Osteoblast (primary cell): ENCODE results near the gene ACTL9. TPM values are rescaled to one million over a fixed set of nuclear protein-coding genes. Genes with fewer than 3 reads are reported as not detected.

Source experiments
- DNase-seq: peaks from one replicate; pipeline ENCODE4 v3.0.0; 2011; ENCODE audit warnings: low spot score, mixed read lengths; ENCODE audit not compliant: insufficient read length; ENCODE audit errors: missing footprints
- H2AFZ ChIP-seq: 2 replicates; pipeline ENCODE4 v1.6.0; 2011; ENCODE audit warnings: mild to moderate bottlenecking, low read length
- H3K27ac ChIP-seq: 2 replicates; pipeline ENCODE4 v1.5.1; 2011; ENCODE audit warnings: mild to moderate bottlenecking, low read depth, low read length, moderate library complexity
- H3K27me3 ChIP-seq: 2 replicates; pipeline ENCODE4 v1.6.0; 2012; ENCODE audit warnings: mild to moderate bottlenecking, control low read depth, inconsistent platforms, low read length, moderate library complexity; ENCODE audit not compliant: insufficient read depth
- H3K36me3 ChIP-seq: 2 replicates; pipeline ENCODE4 v1.5.1; 2011; ENCODE audit warnings: mild to moderate bottlenecking, low read length, control low read depth, moderate library complexity; ENCODE audit not compliant: insufficient read depth
- H3K4me1 ChIP-seq: 2 replicates; pipeline ENCODE4 v1.5.1; 2011; ENCODE audit warnings: mild to moderate bottlenecking, low read length, control low read depth, moderate library complexity; ENCODE audit not compliant: insufficient read depth
- H3K4me2 ChIP-seq: 2 replicates; pipeline ENCODE4 v1.6.0; 2011; ENCODE audit warnings: mild to moderate bottlenecking, low read length; ENCODE audit not compliant: insufficient read depth
- H3K4me3 ChIP-seq: fragments of 200-600 bp; sonication (generic); 3 replicates; pipeline ENCODE4 v1.5.1; 2012; ENCODE audit warnings: mild to moderate bottlenecking, low read length, inconsistent platforms; ENCODE audit not compliant: insufficient read depth
- H3K79me2 ChIP-seq: 2 replicates; pipeline ENCODE4 v1.6.0; 2012; ENCODE audit warnings: mild to moderate bottlenecking, low read length, control low read depth, inconsistent platforms; ENCODE audit not compliant: insufficient read depth
- H3K9me3 ChIP-seq: 2 replicates; pipeline ENCODE4 v1.5.1; 2011; ENCODE audit warnings: low read depth, low read length, control low read depth
- H4K20me1 ChIP-seq: 2 replicates; pipeline ENCODE4 v1.6.0; 2012; ENCODE audit warnings: mild to moderate bottlenecking, low read length, control low read depth; ENCODE audit not compliant: insufficient read depth
- total RNA-seq: library from RNA; depleted of rRNA; stranded (reverse); fragments of >200 nt; gene quantifications from 2 replicates; pipeline ENCODE4 v1.2.3, GENCODE V29; 2012
- TF ChIP-seq, protein P1 (sequence below): IDR thresholded peaks from 2 replicates; pipeline ENCODE4 v1.5.1; 2011; ENCODE audit warnings: mild to moderate bottlenecking, low read depth, low read length, moderate library complexity; ENCODE audit errors: extremely low read depth

ACTL9 gene
- total RNA-seq, 1 donor: not detected

- H3K4me2 ChIP-seq: no peak overlapping the region
- no peaks in the 10 kb centered on the region for H3K9me3 ChIP-seq
- TF ChIP-seq, protein P1, sequence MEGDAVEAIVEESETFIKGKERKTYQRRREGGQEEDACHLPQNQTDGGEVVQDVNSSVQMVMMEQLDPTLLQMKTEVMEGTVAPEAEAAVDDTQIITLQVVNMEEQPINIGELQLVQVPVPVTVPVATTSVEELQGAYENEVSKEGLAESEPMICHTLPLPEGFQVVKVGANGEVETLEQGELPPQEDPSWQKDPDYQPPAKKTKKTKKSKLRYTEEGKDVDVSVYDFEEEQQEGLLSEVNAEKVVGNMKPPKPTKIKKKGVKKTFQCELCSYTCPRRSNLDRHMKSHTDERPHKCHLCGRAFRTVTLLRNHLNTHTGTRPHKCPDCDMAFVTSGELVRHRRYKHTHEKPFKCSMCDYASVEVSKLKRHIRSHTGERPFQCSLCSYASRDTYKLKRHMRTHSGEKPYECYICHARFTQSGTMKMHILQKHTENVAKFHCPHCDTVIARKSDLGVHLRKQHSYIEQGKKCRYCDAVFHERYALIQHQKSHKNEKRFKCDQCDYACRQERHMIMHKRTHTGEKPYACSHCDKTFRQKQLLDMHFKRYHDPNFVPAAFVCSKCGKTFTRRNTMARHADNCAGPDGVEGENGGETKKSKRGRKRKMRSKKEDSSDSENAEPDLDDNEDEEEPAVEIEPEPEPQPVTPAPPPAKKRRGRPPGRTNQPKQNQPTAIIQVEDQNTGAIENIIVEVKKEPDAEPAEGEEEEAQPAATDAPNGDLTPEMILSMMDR: no peak
Measured at GRCh38 chr19:8686549-8686948, 12.0 kb downstream of the ACTL9 start.

GRCh38 chr19:8684001-8684902 is 14.3 kb downstream of the ACTL9 start:
- no peak overlapping the region for H3K4me2 ChIP-seq

More at GRCh38 chr19:8686549-8686948, 12.0 kb downstream of the ACTL9 start:
- Histone ChIP-seq H3K4me3 (no peak overlapping the region), H2AFZ (no peak overlapping the region), H3K79me2 (no peaks in the 10 kb centered on the region), H4K20me1 (no peaks in the 10 kb centered on the region), H3K4me1 (no peaks in the 10 kb centered on the region), H3K27me3 (no peaks in the 10 kb centered on the region), H3K36me3 (no peaks in the 10 kb centered on the region), H3K27ac (no peak overlapping the region)
- no peak for DNase-seq

GRCh38 chr19:8682931-8683330 is 15.7 kb downstream of the ACTL9 start:
- Histone ChIP-seq H3K79me2 (no peaks in the 10 kb centered on the region), H3K36me3 (no peaks in the 10 kb centered on the region), H3K4me3 (no peak overlapping the region), H3K9me3 (peaks cover 5% of the 10 kb centered on the region), H3K27ac (no peak overlapping the region), H3K4me2 (no peak overlapping the region), H3K4me1 (no peaks in the 10 kb centered on the region), H3K27me3 (no peaks in the 10 kb centered on the region), H4K20me1 (no peaks in the 10 kb centered on the region), H2AFZ (no peak overlapping the region)
- TF ChIP-seq, protein P1: no peak
- DNase-seq: no peak

More at GRCh38 chr19:8684001-8684902, 14.3 kb downstream of the ACTL9 start:
- H3K79me2 ChIP-seq: no peaks in the 10 kb centered on the region
- H4K20me1 ChIP-seq: no peaks in the 10 kb centered on the region
- H3K4me1 ChIP-seq: no peaks in the 10 kb centered on the region
- H2AFZ ChIP-seq: no peak overlapping the region
- H3K9me3 ChIP-seq: peaks cover 5% of the 10 kb centered on the region
- no peaks in the 10 kb centered on the region for H3K36me3 ChIP-seq
- no peaks in the 10 kb centered on the region for H3K27me3 ChIP-seq
- DNase-seq: no peak
- H3K27ac ChIP-seq: no peak overlapping the region
- TF ChIP-seq, protein P1: no peak
- H3K4me3 ChIP-seq: no peak overlapping the region

DNA sequence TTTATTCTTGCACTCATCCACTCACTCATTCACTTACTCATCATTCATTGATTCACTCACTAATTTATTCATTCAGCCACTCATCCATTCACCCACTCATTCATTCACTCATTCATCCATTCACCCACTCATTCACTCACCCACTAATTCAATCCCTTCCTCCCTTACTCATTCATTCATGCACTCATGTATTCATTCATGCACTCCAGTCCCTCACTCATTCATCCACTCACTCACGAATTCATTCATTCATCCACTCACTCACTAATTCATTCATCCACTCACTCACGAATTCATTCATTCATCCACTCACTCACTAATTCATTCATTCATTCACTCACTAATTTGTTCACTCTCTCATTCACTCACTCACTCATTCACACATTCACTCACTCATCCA is 16.1 kb downstream of the ACTL9 start:
- Histone ChIP-seq H4K20me1 (no peaks in the 10 kb centered on the region), H3K9me3 (peaks cover 5% of the 10 kb centered on the region), H3K36me3 (no peaks in the 10 kb centered on the region), H3K27ac (no peak overlapping the region), H3K79me2 (no peaks in the 10 kb centered on the region), H3K27me3 (no peaks in the 10 kb centered on the region), H3K4me1 (no peaks in the 10 kb centered on the region), H3K4me3 (no peak overlapping the region), H2AFZ (no peak overlapping the region), H3K4me2 (no peak overlapping the region)
- DNase-seq: no peak
- TF ChIP-seq, protein P1: no peak
